RKO (cell line): ENCODE data around the gene GBA2.

Experiments used
- DNase-seq: peaks from one replicate; pipeline ENCODE4 v3.0.0-alpha.2; 2016; ENCODE audit warnings: low spot score

The GBA2 gene

GRCh38 chr9:35714579-35715252 is 34.3 kb downstream of the GBA2 start:
- no peak for DNase-seq

DNA sequence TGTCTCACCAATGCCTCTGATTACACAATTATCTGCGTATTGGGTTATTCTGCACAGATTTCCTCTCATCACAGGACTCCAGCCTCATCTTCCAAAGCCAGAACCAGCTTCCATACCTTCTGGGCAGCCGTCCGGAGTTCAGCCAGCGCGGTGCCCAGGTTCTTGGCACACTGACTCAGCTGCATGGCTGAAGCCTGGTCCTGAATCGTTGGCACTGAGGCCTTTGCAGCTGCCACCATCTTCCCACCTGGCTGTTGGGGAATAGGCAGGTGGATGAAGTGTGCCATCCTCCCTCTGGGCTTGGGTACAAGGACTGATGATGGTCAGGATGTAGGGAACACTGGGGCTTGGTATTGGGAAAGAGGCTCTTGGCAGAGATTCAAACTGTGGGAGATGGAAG is 34.9 kb downstream of the GBA2 start:
- no peak for DNase-seq

GRCh38 chr9:35713578-35713977 is 35.5 kb downstream of the GBA2 start:
- DNase-seq, result no peak

DNA sequence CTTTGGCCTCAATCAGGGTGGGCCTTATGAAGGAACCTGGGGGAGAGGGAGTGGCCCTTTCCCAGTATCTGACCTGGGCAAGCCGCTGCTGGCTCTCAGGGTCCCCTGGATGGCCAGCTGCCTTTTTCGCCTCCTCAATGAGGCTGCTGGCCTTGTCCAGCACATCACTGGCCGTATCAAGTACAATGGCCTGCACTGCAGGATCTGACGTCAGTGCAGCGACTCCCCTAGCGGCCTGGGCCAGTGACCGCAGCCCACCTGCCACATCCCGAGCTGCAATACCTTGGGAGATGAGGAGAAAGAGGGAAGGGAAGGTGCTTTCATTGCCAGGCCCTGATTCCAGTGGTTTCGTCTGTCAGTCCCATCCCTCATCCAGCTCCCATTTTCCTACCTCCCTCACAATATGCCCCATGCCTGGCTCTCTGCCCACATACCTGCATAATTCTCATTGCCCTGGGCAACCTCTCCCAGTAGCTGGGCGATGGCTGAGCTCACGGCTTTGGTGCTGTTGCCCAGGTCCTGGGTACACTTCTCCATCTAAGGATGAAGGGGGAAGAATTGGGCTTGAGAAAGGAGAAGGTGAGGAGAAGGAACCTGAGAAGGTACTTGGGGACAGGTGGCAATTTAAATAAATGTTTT is 36.1 kb downstream of the GBA2 start:
- DNase-seq, result no peak

GRCh38 chr9:35711501-35712428 is 37.3 kb downstream of the GBA2 start:
- DNase-seq, result no peak

GRCh38 chr9:35710818-35711500 is 38.1 kb downstream of the GBA2 start:
- no peak for DNase-seq

- no peak for DNase-seq
Observed at GRCh38 chr9:35708146-35708545, 40.9 kb downstream of the GBA2 start.

GRCh38 chr9:35706951-35707350 is 42.1 kb downstream of the GBA2 start:
- DNase-seq, result no peak

GRCh38 chr9:35705836-35706430 is 43.1 kb downstream of the GBA2 start:
- no peak for DNase-seq

DNA sequence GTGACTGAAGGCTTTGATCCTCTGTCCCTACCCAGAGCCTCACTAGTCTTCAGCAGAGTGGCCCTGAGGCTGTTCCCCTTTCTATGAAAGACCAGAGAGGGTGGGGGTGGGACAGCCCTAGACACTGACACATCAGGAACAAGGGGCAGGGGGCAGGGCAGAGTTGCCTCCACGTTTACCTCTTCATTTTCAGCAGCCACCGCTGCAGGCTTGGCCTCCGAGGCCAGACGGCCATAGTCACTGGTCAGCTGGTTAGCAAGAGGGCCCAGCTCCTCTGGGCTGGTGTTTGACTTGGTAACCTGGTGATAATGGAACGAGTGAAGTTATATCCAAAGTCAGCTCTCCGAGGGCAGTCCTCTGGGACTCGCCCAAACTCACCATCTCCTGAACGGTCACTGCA is 43.7 kb downstream of the GBA2 start:
- no peak for DNase-seq

GRCh38 chr9:35703906-35704672 is 44.9 kb downstream of the GBA2 start:
- DNase-seq, result no peak

- no peak for DNase-seq
Observed at GRCh38 chr9:35702696-35703095, 46.3 kb downstream of the GBA2 start.

DNA sequence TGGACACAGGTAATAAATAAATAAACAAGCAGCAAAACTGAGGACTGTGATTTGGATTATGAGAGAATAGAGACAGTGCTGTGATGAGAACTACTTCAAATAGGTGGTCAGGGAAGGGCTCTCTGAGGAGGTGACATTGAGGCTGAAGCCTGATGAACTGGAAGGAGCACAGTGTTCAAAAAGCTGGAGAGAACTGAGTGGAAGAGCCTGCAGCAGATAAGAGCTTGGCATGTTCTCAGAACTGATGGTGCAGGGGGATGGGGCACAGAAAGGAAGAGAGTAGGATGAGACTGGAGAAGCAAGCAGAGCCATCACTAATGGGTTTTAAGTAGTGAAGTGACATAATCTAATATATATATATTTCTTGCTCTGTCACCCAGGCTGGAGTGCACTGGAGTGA is 48.1 kb downstream of the GBA2 start:
- no peak for DNase-seq

- no peak for DNase-seq
Observed at GRCh38 chr9:35700031-35700430, 49.0 kb downstream of the GBA2 start.

DNA sequence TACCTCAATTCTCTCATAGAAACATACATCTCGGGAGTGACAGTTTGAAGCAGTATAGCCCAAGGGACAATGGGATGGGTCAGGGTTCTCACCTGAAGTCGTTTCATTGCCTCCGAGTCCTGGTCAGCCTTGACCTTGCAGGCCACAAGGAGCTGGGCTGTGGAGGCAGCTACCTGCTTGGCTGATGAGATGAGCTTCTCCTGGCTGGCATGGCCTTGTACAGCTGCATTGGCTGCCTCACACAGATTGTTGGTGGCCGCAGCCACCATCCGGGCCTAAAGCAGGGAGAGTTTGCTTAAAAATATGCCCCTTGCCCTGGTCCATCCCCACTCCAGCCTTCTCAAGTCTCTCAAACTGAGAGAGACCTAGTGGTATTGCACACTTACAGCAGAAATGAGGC is 50.8 kb downstream of the GBA2 start:
- no peak for DNase-seq

DNA sequence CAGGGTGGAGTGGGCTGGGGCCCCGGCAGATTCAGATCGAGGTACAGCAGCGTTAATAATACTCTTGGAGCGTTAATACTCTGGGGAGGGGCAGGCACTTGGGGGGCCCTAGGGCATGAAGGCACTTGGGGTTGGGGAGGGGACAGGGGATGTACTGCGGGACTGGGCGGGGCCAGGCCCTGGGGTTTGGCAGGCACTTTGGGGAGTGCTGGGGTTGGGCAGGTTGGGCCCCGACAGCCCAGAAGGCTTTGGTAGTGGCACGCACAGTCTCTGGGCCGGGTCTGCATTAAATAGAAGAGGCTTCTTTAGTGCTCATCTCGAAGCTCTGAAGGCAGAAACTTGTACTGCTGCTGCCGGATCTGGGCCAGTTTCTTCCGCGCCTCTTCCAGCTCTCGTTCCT is 51.5 kb downstream of the GBA2 start:
- DNase-seq, result no peak

- peak; percentile 59 for DNase-seq
Observed at GRCh38 chr9:35696520-35697215, 52.4 kb downstream of the GBA2 start.

DNA sequence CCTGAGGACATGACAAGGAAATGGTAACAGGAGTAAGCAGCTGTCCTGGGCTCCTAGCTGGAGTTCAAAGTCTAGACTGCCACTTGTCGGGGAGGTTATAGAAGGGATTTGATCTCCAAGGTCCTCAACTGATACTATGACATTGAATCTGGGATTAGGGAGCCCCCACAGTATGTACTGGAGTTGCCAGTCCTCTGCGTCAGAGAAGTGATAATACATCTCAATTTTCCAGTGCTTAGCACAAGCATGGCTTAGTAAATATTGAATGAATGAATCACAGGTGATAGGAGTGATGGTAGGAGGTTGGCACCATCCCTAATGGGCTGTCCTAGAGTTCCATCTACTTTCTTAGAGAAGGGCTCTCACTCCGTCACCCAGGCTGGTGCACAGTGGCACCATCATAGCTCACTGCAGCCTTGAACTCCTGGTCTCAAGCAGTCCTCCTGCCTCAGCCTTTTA is 53.1 kb downstream of the GBA2 start:
- no peak for DNase-seq

GRCh38 chr9:35691757-35692301 is 57.2 kb downstream of the GBA2 start:
- no peak for DNase-seq

GRCh38 chr9:35691334-35691650 is 57.7 kb downstream of the GBA2 start:
- DNase-seq, result no peak
